IMR-90 (cell line): ENCODE measurements around the gene ASXL2. TPM values are rescaled to one million over a fixed set of nuclear protein-coding genes. Genes with fewer than 3 reads are reported as not detected.

Experiments used
- ATAC-seq: fragments of 200-7000 bp; cut with Tn5 transposase; 2 replicates; pipeline ENCODE4 v1.9.1; 2020; ENCODE audit warnings: low read depth, mild to moderate bottlenecking, moderate library complexity
- BruUV-seq: library from RNA; stranded (reverse); fragments of 400-500 nt; replicated peaks from 2 replicates; lab custom pipeline; 2021; lab: Mats Ljungman, UMichigan
- CTCF ChIA-PET: fragments of 300-600 bp; formaldehyde crosslinking; extraction: SDS; loops from one replicate; lab custom pipeline; 2021; ENCODE audit warnings: antibody characterized with exemption; lab: Yijun Ruan, JAX
- POLR2A ChIA-PET: fragments of 300-600 bp; sonication (Branson Sonifier 250); formaldehyde crosslinking; loops from one replicate; lab custom pipeline; 2022; ENCODE audit warnings: antibody characterized with exemption; ENCODE audit not compliant: unreplicated experiment; lab: Charles Lee
- DNase-seq: peaks from one replicate; pipeline ENCODE4 v3.0.0; 2013
- H2AFZ ChIP-seq: replicated peaks from 2 replicates; pipeline ENCODE3; 2013; ENCODE audit warnings: low read length, mild to moderate bottlenecking; ENCODE audit not compliant: poor library complexity
- H2AK5ac ChIP-seq: 2 replicates; pipeline ENCODE4 v1.6.1; 2013; ENCODE audit warnings: low read depth, low read length, inconsistent platforms
- H2AK9ac ChIP-seq: replicated peaks from 2 replicates; pipeline ENCODE3; 2013; ENCODE audit warnings: mild to moderate bottlenecking, low read depth, low read length, moderate library complexity; ENCODE audit not compliant: poor library complexity
- H2BK120ac ChIP-seq: 2 replicates; pipeline ENCODE4 v1.6.1; 2013; ENCODE audit warnings: low read depth, low read length, inconsistent platforms
- H2BK15ac ChIP-seq: 3 replicates; pipeline ENCODE4 v1.6.1; 2013; ENCODE audit warnings: low read depth, low read length, inconsistent platforms
- H2BK20ac ChIP-seq: 2 replicates; pipeline ENCODE4 v1.6.1; 2013; ENCODE audit warnings: low read depth, mild to moderate bottlenecking, inconsistent platforms, low read length, moderate library complexity
- H2BK5ac ChIP-seq: 2 replicates; pipeline ENCODE4 v1.6.1; 2013; ENCODE audit warnings: mild to moderate bottlenecking, low read depth, low read length, inconsistent platforms; ENCODE audit not compliant: poor library complexity, severe bottlenecking
- H3K14ac ChIP-seq: replicated peaks from 2 replicates; pipeline ENCODE4 v1.6.1; 2013; ENCODE audit warnings: low read depth, low read length, inconsistent platforms
- H3K18ac ChIP-seq: 2 replicates; pipeline ENCODE4 v1.6.1; 2013; ENCODE audit warnings: low read depth, low read length, control low read depth
- H3K23ac ChIP-seq: 2 replicates; pipeline ENCODE4 v1.6.1; 2013; ENCODE audit warnings: low read depth, low read length, inconsistent platforms
- H3K27ac ChIP-seq: 2 replicates; pipeline ENCODE4 v1.5.1; 2013; ENCODE audit warnings: mild to moderate bottlenecking, control low read depth, low read length; ENCODE audit not compliant: insufficient read depth
- H3K27me3 ChIP-seq: 2 replicates; pipeline ENCODE4 v1.6.1; 2013; ENCODE audit warnings: low read length; ENCODE audit not compliant: control insufficient read depth, insufficient read depth
- H3K36me3 ChIP-seq: 2 replicates; pipeline ENCODE4 v1.6.1; 2013; ENCODE audit warnings: low read length, mixed read lengths; ENCODE audit not compliant: control insufficient read depth, insufficient read depth
- H3K4ac ChIP-seq: 2 replicates; pipeline ENCODE4 v1.6.1; 2013; ENCODE audit warnings: low read depth, low read length, inconsistent platforms
- H3K4me1 ChIP-seq: 2 replicates; pipeline ENCODE4 v1.6.1; 2013; ENCODE audit warnings: low read length, mixed read lengths; ENCODE audit not compliant: control insufficient read depth, insufficient read depth
- H3K4me2 ChIP-seq: 2 replicates; pipeline ENCODE4 v1.6.1; 2013; ENCODE audit warnings: low read depth, mild to moderate bottlenecking, control low read depth, low read length, moderate library complexity
- H3K4me3 ChIP-seq: 2 replicates; pipeline ENCODE4 v1.5.1; 2013; ENCODE audit warnings: low read depth, mild to moderate bottlenecking, control low read depth, low read length, moderate library complexity; ENCODE audit not compliant: insufficient read depth
- H3K56ac ChIP-seq: 2 replicates; pipeline ENCODE4 v1.6.1; 2013; ENCODE audit warnings: low read length, inconsistent platforms; ENCODE audit not compliant: insufficient read depth; ENCODE audit errors: extremely low read depth
- H3K79me1 ChIP-seq, 2 experiments: 2 replicates each; pipeline ENCODE4 v1.6.1; 2013; ENCODE audit warnings: low read length in 2 of 2, inconsistent platforms in 1 of 2, low read depth in 1 of 2
- H3K9ac ChIP-seq: 2 replicates; pipeline ENCODE4 v1.6.1; 2013; ENCODE audit warnings: low read depth, low read length, control low read depth
- H3K9me1 ChIP-seq: 2 replicates; pipeline ENCODE4 v1.6.1; 2013; ENCODE audit warnings: low read length, inconsistent platforms; ENCODE audit not compliant: insufficient read depth
- H3K9me3 ChIP-seq: 2 replicates; pipeline ENCODE4 v1.6.1; 2013; ENCODE audit warnings: low read length; ENCODE audit not compliant: control insufficient read depth, insufficient read depth
- H4K20me1 ChIP-seq: 2 replicates; pipeline ENCODE4 v1.6.1; 2013; ENCODE audit warnings: low read length, inconsistent platforms; ENCODE audit not compliant: insufficient read depth
- H4K5ac ChIP-seq: 2 replicates; pipeline ENCODE4 v1.6.1; 2013; ENCODE audit warnings: mild to moderate bottlenecking, low read depth, low read length, control low read depth
- H4K8ac ChIP-seq, 2 experiments: 2 replicates each; pipeline ENCODE4 v1.6.1; 2013; ENCODE audit warnings: low read depth in 2 of 2, low read length in 2 of 2, control low read depth in 1 of 2, inconsistent platforms in 1 of 2
- H4K91ac ChIP-seq: 2 replicates; pipeline ENCODE4 v1.6.1; 2013; ENCODE audit warnings: low read depth, low read length, inconsistent platforms; ENCODE audit not compliant: insufficient read depth
- BHLHE40 ChIP-seq: fragments of 150-350 bp; IDR thresholded peaks from 2 replicates; pipeline ENCODE4 v1.6.1; 2016; ENCODE audit warnings: mild to moderate bottlenecking, low read depth, low read length
- CHD1 ChIP-seq: IDR thresholded peaks from 2 replicates; pipeline ENCODE4 v1.6.1; 2012; ENCODE audit warnings: low read depth, low read length, improper control_type of control experiment
- MAZ ChIP-seq: IDR thresholded peaks from 2 replicates; pipeline ENCODE4 v1.6.1; 2012; ENCODE audit warnings: low read depth, mild to moderate bottlenecking, low read length, improper control_type of control experiment, moderate library complexity, borderline replicate concordance
- POLR2A ChIP-seq: IDR thresholded peaks from 2 replicates; pipeline ENCODE4 v1.6.1; 2012; ENCODE audit warnings: mild to moderate bottlenecking, low read depth, low read length
- RAD21 ChIP-seq: IDR thresholded peaks from 2 replicates; pipeline ENCODE4 v1.6.1; 2012; ENCODE audit warnings: low read length, improper control_type of control experiment
- USF2 ChIP-seq: fragments of 150-350 bp; IDR thresholded peaks from 2 replicates; pipeline ENCODE4 v1.6.1; 2017; ENCODE audit warnings: mild to moderate bottlenecking, antibody characterized with exemption, low read length, low read depth
- WGBS, 2 experiments: methylation state at CpG; one replicate each; pipeline versions ENCODE4 v1.1.5 to v1.1.7; 2013; ENCODE audit warnings: missing lambda C conversion rate in 2 of 2; ENCODE audit not compliant: insufficient read length in 1 of 2; ENCODE audit errors: extremely low coverage in 2 of 2; 5-methylcytosine and 5-hydroxymethylcytosine counted together
- dilution Hi-C: fragments of 300-500 bp; cut with HindIII; formaldehyde crosslinking; loops from one replicate; pipeline ENCODE4 v1.14.3; 2018; ENCODE audit warnings: low sequenced_read_pairs; ENCODE audit not compliant: unreplicated experiment
- in situ Hi-C: fragments of 300-500 bp; cut with MboI; formaldehyde crosslinking; loops from 3 replicates; pipeline ENCODE4 v1.14.3; 2019; ENCODE audit warnings: low sequenced_read_pairs, inconsistent platforms, mixed read lengths
- intact Hi-C: fragments of 100-400 bp; cut with micrococcal nuclease; formaldehyde crosslinking; loops from 2 replicates; pipeline ENCODE4 v1.10.0; 2022
- polyA plus RNA-seq, 3 experiments: library from polyadenylated mRNA; depleted of rRNA; stranded (reverse); fragments of >200 nt; gene quantifications; 2 replicates each; pipeline ENCODE4 v1.2.3, GENCODE V29; 2012; ENCODE audit warnings: low replicate concordance in 1 of 3
- total RNA-seq: library from RNA; depleted of rRNA; stranded (reverse); fragments of >200 nt; gene quantifications from 2 replicates; pipeline ENCODE4 v1.2.3, GENCODE V29; 2012

The ASXL2 gene
- total and polyA plus RNA-seq, 2 of the 4 experiments (the other 2 are of a cell fraction) = 5.3 to 8.1 TPM

DNA sequence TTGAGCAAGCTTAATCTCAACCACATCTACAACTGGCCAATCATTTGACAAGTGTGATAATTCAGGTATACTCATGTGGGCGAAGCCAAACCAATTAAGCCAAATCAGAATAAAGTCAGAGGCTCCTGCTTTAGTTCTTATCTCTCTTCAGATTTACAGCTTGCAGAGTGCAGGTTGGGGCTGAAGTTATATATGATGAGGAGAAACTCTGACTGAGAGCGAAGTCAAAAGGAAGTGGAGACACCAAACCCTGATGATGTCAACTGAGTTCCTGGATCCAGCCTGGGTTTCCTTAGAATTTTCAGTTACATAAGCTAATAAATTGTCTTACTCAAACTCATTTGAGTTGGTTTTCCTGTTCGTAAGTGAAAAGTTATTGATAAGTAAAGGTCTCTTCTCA is 73.9 kb downstream of the ASXL2 start:
- H2AFZ ChIP-seq = no peak overlapping the region
- H3K4me2 ChIP-seq = no peak overlapping the region
- H4K20me1 ChIP-seq = no peaks in the 10 kb centered on the region
- CTCF ChIA-PET = interaction anchor here (0.6 kb wide), 1 partner anchor 1319 kb away, joined by 3 read pairs; no protein-coding TSS in a partner anchor
- H4K8ac ChIP-seq = no peak overlapping the region
- H3K9me1 ChIP-seq = 0 out of 2 replicates have a peak, but pooled peaks cover 3% of the 10 kb centered on the region
- H4K5ac ChIP-seq = no peak overlapping the region
- no peak overlapping the region for H3K4me3 ChIP-seq
- no peak overlapping the region for H3K14ac ChIP-seq
- H3K27me3 ChIP-seq = no peaks in the 10 kb centered on the region
- no peak overlapping the region for H3K4ac ChIP-seq
- H2BK5ac ChIP-seq = no peak overlapping the region
- TF ChIP-seq POLR2A (no peak), BHLHE40 (no peak), CHD1 (no peak), USF2 (no peak), MAZ (no peak), RAD21 (no peak)
- H2AK5ac ChIP-seq = no peak overlapping the region
- H2BK120ac ChIP-seq = no peak overlapping the region
- no peak overlapping the region for H3K56ac ChIP-seq
- no peaks in the 10 kb centered on the region for H3K4me1 ChIP-seq
- no TSS peak for BruUV-seq
- POLR2A ChIA-PET = no interaction called here
- ATAC-seq (no peak), DNase-seq (no peak)
- intact Hi-C loops (no loop called here), in situ Hi-C loops (no loop called here), dilution Hi-C loops (no loop called here)
- H2BK20ac ChIP-seq = no peak overlapping the region
- no peak overlapping the region for H2AK9ac ChIP-seq
- no peak overlapping the region for H3K9ac ChIP-seq
- no peak overlapping the region for H4K91ac ChIP-seq
- peaks cover 26 to 30% of the 10 kb centered on the region in 2 experiments for H3K79me1 ChIP-seq
- H2BK15ac ChIP-seq = no peak overlapping the region
- no CpG with 5 or more reads among the region's 3 CpGs for WGBS, 2 experiments
- H3K9me3 ChIP-seq = no peaks in the 10 kb centered on the region
- no peak overlapping the region for H3K18ac ChIP-seq
- no peak overlapping the region for H3K23ac ChIP-seq
- H3K36me3 ChIP-seq = peaks cover 14% of the 10 kb centered on the region
- no peak overlapping the region for H3K27ac ChIP-seq
